Body of pancreas (tissue), 4 donors: Measurements from ENCODE around the gene VWA2. TPM values are rescaled to one million over a fixed set of nuclear protein-coding genes. Genes with fewer than 3 reads are reported as not detected.
A peak's percentile ranks its signal among the peaks of the same experiment; 100 is the strongest.

Experiments
- ATAC-seq: fragments of 150-250 bp; one replicate; pipeline ENCODE4 v1.9.1; 2016
- DNase-seq, 4 donors: peaks; one replicate each; pipeline ENCODE4 v3.0.0-alpha.2; 2019
- H3K27ac ChIP-seq, 4 donors: fragments of 200-600 bp; sonication (generic); 1 replicate in 3 of 4; 2 replicates in 1 of 4; pipeline versions ENCODE4 v1.5.1 to v1.6.1; 2016 to 2019; ENCODE audit warnings: mild to moderate bottlenecking in 1 of 4, mixed read lengths in 1 of 4, moderate library complexity in 1 of 4
- H3K27me3 ChIP-seq, 2 donors: fragments of 200-600 bp; sonication (generic); one replicate each; pipeline ENCODE4 v1.6.0; 2016; ENCODE audit warnings: mild to moderate bottlenecking in 1 of 2
- H3K36me3 ChIP-seq, 2 donors: fragments of 200-600 bp; sonication (generic); replicated peaks in 1 of 2; 2 replicates each; pipeline ENCODE4 v1.5.1; 2016; ENCODE audit warnings: low read depth in 2 of 2; ENCODE audit not compliant: insufficient read depth in 1 of 2
- H3K4me1 ChIP-seq: fragments of 200-600 bp; sonication (generic); one replicate; pipeline ENCODE4 v1.6.0; 2016
- H3K4me3 ChIP-seq, 2 donors: fragments of 200-600 bp; sonication (generic); 1 replicate in 1 of 2; 2 replicates in 1 of 2; pipeline ENCODE4 v1.5.1; 2016 to 2019
- H3K9me3 ChIP-seq, 3 donors: fragments of 200-600 bp; sonication (generic); 1 replicate in 2 of 3; 2 replicates in 1 of 3; pipeline ENCODE4 v1.5.1; 2016
- POLR2A ChIP-seq, 3 donors: fragments of 450-650 bp; IDR thresholded peaks; one replicate each; pipeline ENCODE4 v1.6.1; 2016; ENCODE audit warnings: antibody characterized with exemption in 3 of 3, mild to moderate bottlenecking in 2 of 3
- WGBS, 2 donors: methylation state at CpG; one replicate each; pipeline ENCODE4 v1.1.5; 2017; 5-methylcytosine and 5-hydroxymethylcytosine counted together
- intact Hi-C: fragments of 100-400 bp; cut with DNase I; formaldehyde crosslinking; loops from one replicate; pipeline ENCODE4 v1.15.1; 2023
- total RNA-seq, 2 donors: library from RNA; depleted of rRNA; stranded (reverse); fragments of >200 nt; gene quantifications; one replicate each; pipeline ENCODE4 v1.1.0, GENCODE V29; 2016
- TF ChIP-seq, protein P1 (sequence below), 7 experiments: fragments of 450-650 bp in 4 of 7; fragments of 200-600 bp in 3 of 7; sonication (generic) in 3 of 7; IDR thresholded peaks; one replicate each; pipeline ENCODE4 v1.5.1; 2016 to 2019; ENCODE audit warnings: antibody characterized with exemption in 7 of 7

The VWA2 gene
- total RNA-seq, 2 donors from 2014 or later, result 10.5 to 15.3 TPM

DNA sequence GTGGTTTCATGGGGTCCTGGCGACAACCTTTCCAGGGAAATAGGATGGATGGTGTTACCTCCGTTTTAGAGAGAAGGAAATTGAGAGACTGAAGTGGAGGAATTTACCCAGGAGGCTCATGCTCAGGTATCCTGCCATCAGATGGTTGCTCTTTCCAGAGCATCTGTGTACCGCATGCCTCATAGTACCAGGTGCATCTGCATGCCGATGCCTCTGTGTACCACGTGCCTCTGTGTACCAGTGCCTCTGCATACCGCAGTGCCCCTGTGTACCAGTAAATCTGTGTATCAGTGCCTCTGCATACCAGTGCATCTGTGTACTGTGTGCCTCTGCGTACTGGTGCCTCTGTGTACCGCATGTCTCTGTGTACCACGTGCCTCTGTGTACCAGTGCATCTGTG is 3.2 kb downstream of the VWA2 start:
- H3K9me3 ChIP-seq, result no peaks in the 10 kb centered on the region
- TF ChIP-seq, protein P1, sequence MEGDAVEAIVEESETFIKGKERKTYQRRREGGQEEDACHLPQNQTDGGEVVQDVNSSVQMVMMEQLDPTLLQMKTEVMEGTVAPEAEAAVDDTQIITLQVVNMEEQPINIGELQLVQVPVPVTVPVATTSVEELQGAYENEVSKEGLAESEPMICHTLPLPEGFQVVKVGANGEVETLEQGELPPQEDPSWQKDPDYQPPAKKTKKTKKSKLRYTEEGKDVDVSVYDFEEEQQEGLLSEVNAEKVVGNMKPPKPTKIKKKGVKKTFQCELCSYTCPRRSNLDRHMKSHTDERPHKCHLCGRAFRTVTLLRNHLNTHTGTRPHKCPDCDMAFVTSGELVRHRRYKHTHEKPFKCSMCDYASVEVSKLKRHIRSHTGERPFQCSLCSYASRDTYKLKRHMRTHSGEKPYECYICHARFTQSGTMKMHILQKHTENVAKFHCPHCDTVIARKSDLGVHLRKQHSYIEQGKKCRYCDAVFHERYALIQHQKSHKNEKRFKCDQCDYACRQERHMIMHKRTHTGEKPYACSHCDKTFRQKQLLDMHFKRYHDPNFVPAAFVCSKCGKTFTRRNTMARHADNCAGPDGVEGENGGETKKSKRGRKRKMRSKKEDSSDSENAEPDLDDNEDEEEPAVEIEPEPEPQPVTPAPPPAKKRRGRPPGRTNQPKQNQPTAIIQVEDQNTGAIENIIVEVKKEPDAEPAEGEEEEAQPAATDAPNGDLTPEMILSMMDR (IDR thresholded peaks at IDR 0.05), result no peak
- no peak for TF ChIP-seq POLR2A (IDR thresholded peaks at IDR 0.05)
- 78 to 89% methylated on average over 5 to 9 of the region's 9 CpGs for WGBS, 2 donors
- no peak for DNase-seq
- H3K27ac ChIP-seq, result no peak overlapping the region
- no peak for ATAC-seq
- no peaks in the 10 kb centered on the region for H3K36me3 ChIP-seq
- H3K27me3 ChIP-seq, result no peaks in the 10 kb centered on the region
- intact Hi-C loops, result loop anchor here (10.0 kb wide), 1 partner anchor 67 kb away; the partner anchor contains the start of genes CCDC186 and TDRD1
- peaks cover 33% of the 10 kb centered on the region for H3K4me1 ChIP-seq
- H3K4me3 ChIP-seq, result no peak overlapping the region

DNA sequence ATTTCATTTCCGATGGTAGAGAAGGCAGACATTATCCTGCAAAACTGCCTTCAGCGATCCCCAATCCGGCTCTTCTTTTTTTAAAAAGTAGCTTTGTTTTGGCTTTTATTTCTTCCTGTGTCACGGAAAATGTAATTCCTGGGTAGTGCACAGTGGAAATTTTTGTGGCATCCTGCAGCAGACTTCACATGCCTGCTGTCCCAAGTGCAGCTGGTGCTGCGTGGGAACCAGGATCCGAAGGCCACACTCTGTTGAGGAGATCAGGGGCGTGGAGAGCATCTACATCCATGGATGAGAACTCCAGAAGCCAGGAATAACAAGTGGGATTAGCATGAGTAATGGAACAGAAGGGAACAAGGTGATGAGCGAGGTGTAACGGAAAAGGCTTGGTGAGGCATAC is 4.6 kb downstream of the VWA2 start:
- H3K36me3 ChIP-seq, result no peaks in the 10 kb centered on the region
- H3K4me3 ChIP-seq, result no peak overlapping the region
- no peak for TF ChIP-seq POLR2A (IDR thresholded peaks at IDR 0.05)
- TF ChIP-seq, protein P1 (IDR thresholded peaks at IDR 0.05), result no peak
- peak overlapping the region in 2 of 4 donors; percentile 34 to 83 for H3K27ac ChIP-seq
- intact Hi-C loops, result loop anchor here (10.0 kb wide), 1 partner anchor 69 kb away; the partner anchor contains the start of genes CCDC186 and TDRD1
- peaks cover 29% of the 10 kb centered on the region for H3K4me1 ChIP-seq
- DNase-seq (no peak), ATAC-seq (no peak)
- no peaks in the 10 kb centered on the region for H3K27me3 ChIP-seq
- no peaks in the 10 kb centered on the region for H3K9me3 ChIP-seq
- WGBS, 2 donors, result 68 to 71% methylated on average over 9 of the region's 9 CpGs

DNA sequence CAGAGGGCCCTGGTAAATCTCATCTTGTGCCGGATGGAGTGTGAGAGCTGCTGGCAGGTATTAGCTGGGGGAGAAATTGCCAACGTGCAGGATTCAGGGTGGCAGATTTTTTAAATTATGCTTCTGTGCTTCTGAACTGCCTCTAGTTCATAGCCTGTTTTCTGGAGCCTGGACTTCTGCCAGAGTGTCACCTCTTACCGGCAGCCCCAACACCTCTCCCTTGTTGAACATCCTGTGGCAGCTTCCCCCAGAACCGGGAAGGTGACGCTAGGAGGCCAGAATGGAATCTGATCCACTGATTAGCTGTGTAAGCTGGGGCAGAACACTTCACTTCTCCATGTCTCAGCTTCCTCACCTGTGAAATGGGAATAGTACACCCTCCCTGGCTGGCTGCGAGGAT is 5.1 kb downstream of the VWA2 start:
- Histone ChIP-seq H3K36me3 (no peaks in the 10 kb centered on the region), H3K27me3 (no peaks in the 10 kb centered on the region), H3K9me3 (no peaks in the 10 kb centered on the region), H3K4me1 (peaks cover 25% of the 10 kb centered on the region), H3K4me3 (no peak overlapping the region), H3K27ac (peak overlapping the region in 3 of 4 donors; percentile 34 to 83 (median 69))
- ATAC-seq, result no peak
- peak in 3 of 4 donors; percentile 22 to 51 (median 22) for DNase-seq
- intact Hi-C loops, result loop anchor here (10.0 kb wide), 1 partner anchor 69 kb away; the partner anchor contains the start of genes CCDC186 and TDRD1
- no peak for TF ChIP-seq POLR2A (IDR thresholded peaks at IDR 0.05)
- TF ChIP-seq, protein P1 (IDR thresholded peaks at IDR 0.05), result no peak
- 46% methylated on average over 6 of the region's 6 CpGs for WGBS, 2 donors

DNA sequence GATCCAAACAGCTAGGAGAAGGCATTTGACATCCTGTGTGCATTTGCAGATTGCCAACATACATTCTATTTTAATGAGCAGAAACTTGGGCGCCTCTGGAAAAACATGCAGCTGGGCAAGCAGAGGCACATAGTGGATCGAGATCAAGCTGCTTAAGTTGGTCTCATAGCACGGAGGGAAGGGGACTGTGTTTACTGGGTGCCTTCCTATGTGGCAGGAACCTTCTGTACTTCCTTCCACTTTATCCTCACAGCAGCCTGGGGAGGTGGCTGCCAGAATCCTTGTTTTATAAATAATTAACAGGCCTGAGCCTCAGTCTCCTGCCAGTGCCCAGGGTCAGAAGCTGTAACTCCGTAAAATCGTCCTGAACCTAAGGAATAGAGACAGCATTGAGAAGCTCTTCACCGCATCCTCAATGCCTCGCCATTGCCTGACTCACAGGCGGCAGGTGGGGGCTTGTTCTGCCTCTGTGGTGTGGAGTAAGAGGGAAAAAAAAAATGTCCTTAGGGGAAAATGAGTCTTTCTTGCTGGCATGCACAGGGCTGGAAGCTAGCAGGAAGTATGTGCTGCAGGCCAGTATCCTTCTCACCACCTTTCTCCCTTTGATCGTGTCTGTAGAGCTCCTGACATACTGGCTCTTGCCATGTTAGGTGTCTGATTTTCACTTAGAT is 6.2 kb downstream of the VWA2 start:
- ATAC-seq, result peak; percentile 56
- intact Hi-C loops, result loop anchor here (10.0 kb wide), 1 partner anchor 70 kb away; the partner anchor contains the start of genes CCDC186 and TDRD1
- DNase-seq, result peak; percentile 35 to 73 (median 66)

More for the DNA sequence above, 6.2 kb downstream of the VWA2 start:
- no peaks in the 10 kb centered on the region for H3K9me3 ChIP-seq
- no peaks in the 10 kb centered on the region for H3K36me3 ChIP-seq
- TF ChIP-seq, protein P1 (IDR thresholded peaks at IDR 0.05), result no peak
- TF ChIP-seq POLR2A (IDR thresholded peaks at IDR 0.05), result peak in 1 of 3 donors; percentile 20
- WGBS, 2 donors, result 33 to 41% methylated on average over 9 of the region's 9 CpGs
- peaks cover 24% of the 10 kb centered on the region for H3K4me1 ChIP-seq
- H3K27me3 ChIP-seq, result no peaks in the 10 kb centered on the region
- H3K4me3 ChIP-seq, result no peak overlapping the region
- H3K27ac ChIP-seq, result peak overlapping the region; percentile 55 to 83 (median 72)
